Fibroblast of upper back skin (primary cell): ENCODE measurements around the gene ECT2.
"Not testable (repeated sequence)": the region's sequence is repeated elsewhere in the genome, so short reads cannot be mapped to it uniquely, and the experiment has no call there.

Experiments used
- DNase-seq: peaks from one replicate; pipeline ENCODE4 v3.0.0-alpha.2; 2013

The ECT2 gene

DNA sequence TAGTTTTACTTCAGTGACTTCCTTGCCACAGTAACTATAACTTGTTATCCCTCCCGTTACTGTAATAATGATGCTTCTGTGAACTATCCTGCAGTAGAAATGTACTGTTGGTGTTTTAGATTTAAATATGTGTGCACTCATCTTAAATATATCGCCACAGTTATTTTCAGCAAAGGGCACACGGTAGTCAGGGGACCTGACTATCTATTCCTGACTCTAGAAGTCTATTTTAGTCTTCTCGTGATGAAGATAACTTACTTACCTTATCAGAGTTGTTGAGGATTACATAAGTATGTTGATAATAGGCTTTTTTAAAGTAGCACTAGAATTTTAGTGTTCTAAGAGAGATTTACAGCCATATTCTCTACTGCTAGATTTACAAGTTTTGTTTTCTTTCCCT is 65.3 kb downstream of the ECT2 start:
- no peak for DNase-seq

DNA sequence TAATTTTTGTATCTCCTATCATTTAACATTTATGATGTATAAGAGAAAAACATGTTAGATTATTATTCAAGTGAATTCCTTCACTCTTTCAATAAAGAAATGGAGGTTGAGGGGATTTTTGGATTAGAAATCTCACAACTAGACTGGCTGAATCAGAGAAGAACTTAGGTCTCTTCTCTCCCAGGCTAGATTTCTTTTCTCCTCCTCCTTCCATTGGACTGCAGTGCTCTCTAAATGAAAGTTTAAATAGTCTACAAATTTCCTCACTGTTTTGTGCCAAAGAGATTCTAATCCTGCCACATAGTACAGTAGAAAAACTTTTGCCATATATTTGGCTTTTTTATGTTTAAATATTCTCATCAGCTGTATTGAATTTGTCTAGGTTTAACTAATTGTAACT is 65.8 kb downstream of the ECT2 start:
- DNase-seq, result no peak

DNA sequence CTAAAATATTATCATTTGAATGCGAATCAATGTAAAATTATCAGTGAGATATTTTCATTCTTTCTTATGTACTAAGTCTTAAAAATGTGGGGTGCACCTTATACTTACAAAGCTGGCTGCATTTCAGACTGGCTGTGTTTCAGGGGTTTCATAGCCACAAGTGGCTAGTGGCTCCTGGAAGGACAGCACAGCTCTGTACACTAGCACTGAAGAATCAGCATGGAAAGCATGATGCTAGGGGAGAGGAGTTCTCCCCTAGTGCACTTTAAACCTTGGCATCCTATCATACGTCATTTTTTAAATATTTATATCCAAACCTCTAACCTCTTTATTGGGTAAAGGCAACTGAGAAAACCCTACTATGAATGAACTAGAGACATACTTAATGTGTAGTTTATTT is 66.4 kb downstream of the ECT2 start:
- no peak for DNase-seq

DNA sequence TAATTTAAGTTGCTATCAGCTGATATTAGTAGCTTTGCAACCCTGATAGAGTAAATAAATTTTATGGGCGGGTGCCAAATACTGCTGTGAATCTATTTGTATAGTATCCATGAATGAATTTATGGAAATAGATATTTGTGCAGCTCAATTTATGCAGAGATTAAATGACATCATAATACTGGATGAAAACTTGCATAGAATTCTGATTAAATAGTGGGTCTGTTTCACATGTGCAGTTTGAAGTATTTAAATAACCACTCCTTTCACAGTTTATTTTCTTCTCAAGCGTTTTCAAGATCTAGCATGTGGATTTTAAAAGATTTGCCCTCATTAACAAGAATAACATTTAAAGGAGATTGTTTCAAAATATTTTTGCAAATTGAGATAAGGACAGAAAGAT is 70.0 kb downstream of the ECT2 start:
- DNase-seq, result no peak

DNA sequence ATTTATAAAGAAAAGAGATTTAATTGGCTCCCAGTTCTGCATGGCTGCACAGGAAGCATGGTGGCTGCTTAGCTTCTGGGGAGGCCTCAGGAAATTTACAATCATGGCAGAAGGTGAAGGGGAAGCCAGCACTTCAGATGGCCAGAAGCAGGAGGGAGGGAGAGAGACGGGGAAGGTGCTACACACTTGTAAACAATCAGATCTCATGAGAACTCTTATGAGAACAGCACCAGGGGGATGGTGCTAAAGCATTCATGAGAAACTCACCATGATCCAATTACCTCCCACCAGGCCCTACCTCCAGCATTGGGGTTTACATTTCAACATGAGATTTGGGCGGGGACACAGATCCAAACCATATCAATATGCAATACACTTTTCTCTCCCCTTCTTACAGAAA is 73.7 kb downstream of the ECT2 start:
- DNase-seq, result no peak

DNA sequence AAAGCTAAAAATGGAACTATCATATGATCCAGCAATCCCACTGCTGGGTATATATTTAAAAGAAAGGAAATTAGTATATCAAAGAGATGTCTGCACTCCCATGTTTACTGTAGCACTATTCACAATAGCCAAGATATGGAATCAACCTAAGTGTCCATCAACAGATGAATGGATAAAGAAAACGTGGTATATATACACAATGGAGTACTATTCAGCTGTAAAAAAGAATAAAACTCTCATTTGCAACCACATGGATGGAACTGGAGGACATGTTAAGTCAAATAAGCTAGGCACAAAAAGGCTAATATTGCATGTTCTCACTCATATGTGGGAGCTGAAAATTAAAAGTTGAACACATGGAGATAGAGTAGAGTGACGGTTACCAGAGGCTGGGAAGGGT is 76.7 kb downstream of the ECT2 start:
- not testable (repeated sequence) for DNase-seq

DNA sequence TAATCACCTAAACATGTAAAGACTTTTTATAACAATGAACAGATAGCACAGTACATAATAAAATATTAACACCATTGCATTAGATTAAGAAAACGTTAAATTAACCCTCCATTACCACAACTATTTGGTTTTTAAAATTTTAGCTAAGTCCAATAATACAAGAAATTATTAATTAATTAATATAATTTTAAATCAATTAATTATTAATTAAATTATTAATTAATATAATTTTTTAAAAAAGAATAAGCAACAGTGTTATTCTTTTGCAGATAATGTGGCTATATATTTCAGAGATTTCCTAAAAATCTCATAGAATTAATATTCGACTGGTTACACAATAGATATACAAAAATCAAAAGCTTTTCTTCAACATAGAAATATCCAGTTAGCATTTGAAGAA is 82.5 kb downstream of the ECT2 start:
- DNase-seq, result no peak

DNA sequence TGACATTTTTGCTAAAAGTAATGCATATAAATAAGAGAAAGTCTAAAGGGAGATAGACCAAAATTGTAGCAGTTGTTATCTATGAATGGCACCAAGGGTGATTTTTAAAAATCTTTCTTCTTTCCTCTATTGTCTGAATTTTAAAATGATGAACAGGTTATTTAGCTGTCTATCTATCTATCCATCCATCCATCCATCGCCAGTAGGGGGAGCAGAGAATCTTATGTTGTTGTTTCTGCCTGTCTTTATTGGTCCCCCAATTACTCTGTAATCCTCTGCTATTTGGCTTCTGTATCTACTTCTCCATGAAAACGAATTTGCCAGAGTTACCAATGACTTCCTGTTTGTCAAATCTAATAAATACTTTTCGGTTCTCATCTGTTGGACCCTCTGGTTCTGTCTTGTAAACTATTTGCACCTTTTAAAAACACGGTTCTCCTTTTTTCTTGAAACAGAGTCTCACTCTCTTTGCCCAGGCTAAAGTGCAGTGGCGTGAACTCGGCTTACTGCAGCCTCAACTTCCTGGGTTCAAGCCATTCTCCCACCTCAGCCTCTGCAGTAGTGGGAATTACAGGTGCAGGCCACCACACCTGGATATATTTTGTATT is 86.0 kb downstream of the ECT2 start:
- DNase-seq, result peak; percentile 56

DNA sequence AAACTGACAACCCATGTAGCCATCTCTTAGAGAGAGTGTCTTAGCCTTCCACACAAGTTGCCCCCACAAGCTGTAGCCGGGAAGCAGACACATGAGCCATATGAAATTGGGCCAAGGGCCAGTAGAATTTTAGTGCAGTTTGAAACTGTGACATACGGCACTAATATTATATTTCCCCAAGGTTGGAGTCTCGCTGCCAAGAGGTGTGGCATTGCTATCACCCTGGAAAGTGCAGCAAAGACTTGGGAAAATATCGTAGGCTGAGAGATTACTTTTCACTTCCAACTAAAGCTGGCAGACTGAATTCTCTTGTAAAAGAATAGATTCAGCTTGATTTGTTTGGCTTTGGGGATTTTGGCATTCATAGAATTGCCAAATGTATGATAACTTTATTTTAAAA is 89.2 kb downstream of the ECT2 start:
- DNase-seq, result no peak

DNA sequence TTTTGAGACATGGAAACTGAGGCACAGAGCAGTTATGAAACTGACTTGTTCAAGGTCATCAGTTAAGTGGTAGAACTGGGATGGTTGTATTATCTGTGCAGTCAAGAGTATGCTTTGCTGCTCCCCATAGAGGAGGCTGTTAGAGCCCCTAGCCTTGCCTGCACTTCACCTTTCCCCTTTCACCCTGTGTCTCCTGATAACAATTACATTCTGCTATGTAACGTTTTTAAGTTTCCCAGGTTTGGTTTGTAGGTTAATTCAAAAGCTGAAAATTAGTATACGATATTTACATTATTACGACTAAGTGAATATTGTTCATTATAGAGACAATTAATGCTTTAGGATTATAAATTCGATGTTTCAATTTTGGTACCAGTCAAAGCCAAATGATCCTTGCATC is 89.9 kb downstream of the ECT2 start:
- DNase-seq, result no peak

DNA sequence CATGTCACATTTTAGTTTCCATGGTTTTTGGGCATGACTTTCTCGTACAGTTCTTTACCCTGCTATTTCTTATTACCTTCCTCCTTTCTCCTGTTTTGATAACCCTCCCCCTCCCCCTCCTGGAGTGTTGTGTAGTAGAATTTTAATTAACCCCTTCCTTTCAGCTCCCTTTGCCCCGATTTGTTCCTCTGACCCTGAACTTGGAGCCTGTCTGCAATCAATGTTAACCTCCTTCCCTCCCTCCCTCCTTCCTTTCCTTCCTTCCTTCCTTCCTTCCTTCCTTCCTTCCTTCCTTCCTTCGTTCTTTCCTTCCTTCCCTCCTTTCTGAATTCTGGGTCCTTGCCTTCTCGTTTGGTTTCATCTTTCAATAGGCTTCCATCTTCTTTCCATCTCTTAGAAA is 90.4 kb downstream of the ECT2 start:
- DNase-seq, result no peak

DNA sequence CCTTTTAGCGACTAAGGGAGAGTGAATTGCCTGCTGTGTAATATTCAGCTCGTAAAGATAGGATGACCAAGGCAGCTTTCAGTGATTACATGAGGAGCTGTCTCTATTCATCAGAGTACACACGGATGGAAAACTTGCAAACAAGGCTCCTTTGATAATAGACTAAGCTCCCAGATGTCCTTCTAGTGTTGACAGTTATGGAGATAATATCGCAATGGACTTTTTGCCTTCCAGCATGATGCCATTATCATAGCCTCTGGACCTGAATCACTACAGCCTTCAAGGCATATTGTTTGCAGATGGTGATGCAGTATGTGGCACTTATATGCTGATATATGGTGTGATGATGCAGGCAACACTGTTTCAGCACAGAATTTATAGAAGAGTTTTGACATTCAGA is 93.9 kb downstream of the ECT2 start:
- peak; percentile 41 for DNase-seq

DNA sequence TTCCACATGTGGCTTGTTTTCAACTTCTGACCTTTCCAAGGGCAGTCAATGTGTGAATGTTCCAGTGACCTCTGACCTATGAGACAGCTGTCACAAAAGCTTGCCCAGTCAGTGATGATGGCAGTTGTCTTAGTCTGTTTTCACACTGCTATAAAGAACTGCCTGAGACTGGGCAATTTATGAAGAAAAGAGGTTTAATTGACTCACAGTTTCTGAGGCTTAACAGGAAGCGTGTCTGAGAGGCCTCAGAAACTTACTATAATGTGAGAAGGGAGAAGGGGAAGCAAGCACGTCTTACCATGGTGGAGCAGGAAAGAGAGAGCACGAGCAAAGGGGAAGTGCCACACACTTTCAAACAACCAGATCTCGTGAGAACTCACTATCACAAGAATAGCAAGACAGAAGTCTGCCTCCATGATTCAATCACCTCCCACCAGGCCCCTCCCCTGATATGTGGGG is 95.6 kb downstream of the ECT2 start:
- DNase-seq, result peak; percentile 23

DNA sequence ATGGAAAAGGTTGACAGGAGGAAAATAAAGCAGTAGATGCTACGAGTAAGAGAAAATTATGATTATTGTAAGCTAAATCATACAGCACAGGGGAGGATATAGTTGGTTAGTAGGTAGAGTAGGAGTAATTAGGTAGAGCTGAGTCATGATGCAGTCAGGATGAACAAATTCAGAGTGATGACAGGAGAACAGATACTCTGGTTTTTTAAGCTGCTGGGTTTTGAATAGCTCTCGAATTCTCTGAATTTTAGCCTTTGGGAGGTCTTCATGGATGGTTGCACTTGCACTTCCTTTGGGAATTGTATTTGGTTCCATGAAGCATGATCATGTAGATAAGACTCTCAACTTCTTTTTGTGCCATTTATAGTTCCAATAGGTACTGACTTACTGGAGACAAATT is 96.2 kb downstream of the ECT2 start:
- DNase-seq, result peak; percentile 94

DNA sequence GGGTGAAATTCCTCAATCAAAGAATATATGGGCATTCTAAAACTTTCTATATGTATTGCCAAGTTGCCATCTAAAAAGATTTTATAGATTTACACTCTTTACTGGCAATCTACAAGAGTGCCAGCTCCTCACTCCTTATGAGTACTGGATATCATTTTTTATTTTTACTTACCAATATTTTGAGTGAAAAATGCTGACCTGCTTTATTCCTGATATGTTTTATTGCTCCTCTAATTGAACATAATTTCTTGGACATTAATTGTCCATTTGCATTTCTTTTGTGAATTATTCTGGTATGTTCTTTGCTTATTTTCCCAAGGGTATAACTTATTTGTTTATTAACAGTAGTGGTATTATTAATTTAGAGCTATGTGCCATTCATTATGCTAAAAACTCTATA is 96.8 kb downstream of the ECT2 start:
- no peak for DNase-seq

DNA sequence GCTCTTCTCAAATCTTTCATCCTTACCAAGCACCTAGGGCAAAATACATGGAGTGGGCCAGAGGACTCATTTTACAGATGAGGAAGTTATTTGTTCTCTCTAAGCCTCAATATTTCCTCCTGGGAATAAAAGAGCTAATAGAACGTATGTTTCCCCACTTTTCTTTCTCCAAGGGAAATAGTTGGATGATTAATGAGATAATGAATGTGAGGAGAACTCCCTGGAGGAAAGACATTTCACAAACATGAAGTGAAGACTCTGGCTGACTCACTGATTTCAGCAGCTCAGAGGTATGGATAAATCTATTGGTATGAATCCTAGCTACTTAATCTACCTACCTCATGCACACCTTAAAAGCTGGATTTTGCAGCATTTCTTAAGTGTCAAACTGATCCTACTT is 98.4 kb downstream of the ECT2 start:
- peak; percentile 97 for DNase-seq

DNA sequence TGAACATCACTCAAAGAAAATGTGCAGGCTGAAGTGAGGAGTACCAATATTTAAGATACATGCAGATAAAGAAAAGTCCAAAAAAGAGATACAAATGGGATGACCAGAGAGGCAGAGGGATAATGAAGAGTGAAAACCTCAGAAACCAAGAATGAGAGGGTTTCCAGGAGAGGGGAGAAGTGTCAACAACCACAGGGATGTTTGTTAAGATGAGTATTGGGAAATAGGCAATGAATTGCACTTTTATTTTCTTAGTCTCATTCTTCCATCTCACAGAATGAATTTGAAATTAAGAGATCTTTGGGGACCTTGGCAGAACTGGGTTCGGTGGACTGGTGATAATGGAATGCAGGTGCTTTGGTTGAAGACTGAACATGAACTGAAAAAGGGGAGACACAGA is 102.5 kb downstream of the ECT2 start:
- no peak for DNase-seq

DNA sequence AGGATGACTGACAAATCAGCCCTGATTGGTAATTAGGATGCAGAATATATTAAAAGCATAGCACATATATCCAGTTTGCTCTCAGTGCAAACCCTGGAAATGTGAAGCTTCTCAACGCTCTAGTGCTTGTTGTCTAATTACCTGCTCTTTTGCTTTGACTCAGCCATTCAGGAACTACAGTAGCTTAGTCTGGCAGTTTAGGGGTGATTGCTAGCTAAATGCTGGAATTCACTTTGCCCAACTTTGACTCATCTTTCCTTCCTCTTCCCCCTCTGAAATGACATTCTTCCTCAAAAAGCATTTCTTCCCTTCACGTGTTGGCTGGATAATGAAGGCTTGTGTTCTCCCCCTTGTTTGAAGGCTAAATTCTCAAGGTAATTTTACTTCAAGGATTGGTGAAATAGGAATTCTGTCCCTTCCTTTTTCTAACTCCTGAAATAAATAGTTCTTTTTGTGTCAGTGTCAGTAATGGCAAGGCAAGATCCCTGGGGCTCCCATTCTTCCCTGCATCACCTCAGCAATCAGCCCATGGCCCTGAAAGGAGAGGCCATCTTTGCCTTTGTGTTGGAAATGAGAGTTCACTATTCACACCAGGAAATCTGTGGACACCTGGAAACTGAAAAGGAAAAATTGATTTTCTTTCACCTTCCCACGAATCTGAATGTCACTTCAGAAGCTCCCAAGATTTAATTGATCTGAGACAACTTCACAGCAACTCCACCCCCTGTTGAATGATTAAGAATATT is 103.6 kb downstream of the ECT2 start:
- no peak for DNase-seq

DNA sequence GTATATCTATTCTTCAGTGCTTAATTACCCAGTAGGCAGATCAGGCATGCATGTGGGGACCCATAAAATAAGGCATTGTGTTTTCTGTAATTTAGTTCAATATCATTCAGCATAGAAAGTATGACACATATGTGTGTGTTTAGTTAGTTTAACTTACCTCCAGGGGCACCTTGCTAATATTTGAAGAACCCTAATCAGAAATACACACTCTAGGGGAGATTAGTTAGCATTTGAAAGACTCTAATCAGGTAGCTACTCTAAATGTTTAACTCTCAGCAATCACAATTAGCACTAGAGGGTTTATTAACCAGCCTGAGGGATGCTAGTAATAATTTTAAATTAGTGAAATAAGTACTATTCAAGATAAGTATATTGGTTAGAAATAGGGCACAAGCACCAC is 104.5 kb downstream of the ECT2 start:
- DNase-seq, result no peak

DNA sequence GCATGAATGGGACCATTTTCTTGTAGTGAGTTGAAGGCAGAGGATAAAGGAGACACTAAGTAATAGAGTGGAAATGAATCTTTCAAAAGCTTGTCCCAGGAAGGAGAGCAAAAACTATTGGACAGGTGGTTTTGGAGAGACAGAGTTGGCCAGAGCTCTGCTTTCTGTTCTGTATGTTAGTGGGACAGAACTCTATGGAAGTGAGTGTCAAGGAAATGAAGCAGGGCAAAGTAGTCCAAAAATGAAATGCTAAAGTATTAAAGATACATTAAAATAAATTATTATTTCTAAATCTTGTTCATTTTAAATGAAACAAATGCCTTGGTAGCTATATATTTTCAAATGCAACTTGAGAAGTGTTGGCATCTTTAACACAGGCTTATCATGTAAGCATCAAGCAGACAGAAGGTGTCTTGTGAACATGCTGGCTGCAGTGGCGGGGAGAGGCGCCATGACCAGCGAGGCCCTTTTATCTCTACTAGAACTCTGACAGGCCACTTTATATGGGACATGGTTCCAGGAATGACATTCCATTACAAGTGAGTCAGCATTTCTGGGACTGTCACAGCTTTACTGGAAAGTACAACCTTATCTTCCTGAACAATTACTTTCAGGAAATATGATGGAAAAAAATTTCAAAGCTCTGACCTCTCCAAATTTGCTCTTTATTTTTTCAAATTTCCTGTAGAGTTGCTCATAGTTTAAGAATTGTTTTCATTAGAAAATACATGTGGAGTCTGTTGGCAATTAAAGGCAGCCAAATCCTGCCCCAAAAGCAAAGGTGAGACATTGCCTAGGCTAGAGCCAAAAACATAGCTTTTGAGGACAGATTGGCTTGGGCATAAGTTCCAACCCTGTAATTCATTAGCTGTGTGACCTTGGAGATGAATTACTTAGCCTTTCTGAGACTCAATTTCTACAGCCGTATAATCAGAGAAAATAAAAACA is 106.5 kb downstream of the ECT2 start:
- DNase-seq, result no peak

DNA sequence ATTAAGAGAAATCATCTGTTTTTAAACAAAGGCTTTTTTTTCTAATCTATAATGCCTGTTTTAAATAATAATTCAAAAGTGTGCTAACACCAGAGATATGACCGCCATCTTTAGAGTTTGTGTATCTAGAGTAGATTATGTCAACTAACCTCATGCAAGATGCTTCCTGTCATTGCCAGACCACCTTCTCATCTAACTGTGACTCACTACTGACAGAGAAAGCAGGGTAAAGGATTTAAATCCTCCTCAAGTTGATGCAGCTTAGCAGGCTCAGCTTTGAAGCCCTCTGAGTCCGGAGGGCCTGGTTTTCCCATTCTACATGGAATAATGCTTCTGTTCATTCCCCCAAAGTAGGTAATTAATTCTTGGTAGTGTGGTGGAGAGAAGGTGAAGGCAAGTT is 108.5 kb downstream of the ECT2 start:
- peak; percentile 28 for DNase-seq

DNA sequence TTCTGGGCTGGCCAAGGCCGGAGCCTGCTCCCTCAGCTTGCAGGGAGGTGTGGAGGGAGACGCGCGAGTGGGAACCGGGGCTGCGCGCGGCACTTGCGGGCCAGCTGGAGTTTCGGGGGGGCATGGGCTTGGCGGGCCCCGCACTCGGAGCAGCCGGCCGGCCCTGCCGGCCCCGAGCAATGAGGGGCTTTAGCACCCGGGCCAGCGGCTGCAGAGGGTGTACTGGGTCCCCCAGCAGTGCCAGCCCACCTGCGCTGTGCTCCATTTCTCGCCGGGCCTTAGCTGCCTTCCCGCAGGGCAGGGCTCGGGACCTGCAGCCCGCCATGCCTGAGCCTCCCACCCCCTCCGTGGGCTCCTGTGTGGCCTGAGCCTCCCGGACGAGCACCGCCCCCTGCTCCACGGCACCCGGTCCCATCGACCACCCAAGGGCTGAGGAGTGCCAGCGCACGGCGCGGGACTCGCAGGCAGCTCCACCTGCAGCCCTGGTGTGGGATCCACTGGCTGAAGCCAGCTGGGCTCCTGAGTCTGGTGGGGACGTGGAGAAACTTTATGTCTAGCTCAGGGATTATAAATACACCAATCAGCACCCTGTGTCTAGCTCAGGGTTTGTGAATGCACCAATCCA is 116.3 kb downstream of the ECT2 start:
- not testable (repeated sequence) for DNase-seq

DNA sequence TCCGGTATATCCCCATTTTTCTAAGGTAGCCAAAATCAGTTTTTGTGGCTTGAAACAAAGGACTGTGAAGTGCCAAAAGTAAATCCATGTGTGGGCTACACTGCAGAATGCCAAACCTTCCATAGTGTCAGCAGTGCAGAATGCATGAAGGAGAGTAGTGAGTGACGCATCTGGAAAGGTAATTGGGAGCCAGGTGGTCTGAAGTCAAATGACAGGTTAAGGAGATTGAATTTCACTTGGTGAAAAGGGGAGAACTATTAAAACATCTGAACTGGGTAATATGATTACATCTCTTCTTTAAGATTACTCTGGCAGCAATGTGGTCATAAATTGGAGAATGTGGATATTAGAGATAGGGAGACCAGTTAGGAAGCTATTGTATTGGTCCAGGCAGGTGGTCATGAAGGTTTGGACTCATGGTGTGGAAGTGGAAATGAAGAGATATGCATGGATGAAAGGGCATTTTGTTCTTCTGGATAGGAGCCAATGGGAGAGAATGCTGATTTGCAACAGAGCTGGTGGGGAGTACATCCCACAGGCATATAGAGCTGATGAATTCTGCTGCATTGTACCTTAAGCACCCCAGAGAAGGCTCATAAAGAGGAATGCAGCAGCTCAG is 118.2 kb downstream of the ECT2 start:
- DNase-seq, result no peak
